CD1c-positive myeloid dendritic cell (primary cell): Measurements from ENCODE around the gene DNM3.

Source experiments
- DNase-seq: peaks from one replicate; pipeline ENCODE4 v3.0.0-alpha.2; 2016; ENCODE audit errors: extremely low spot score

Gene DNM3

DNA sequence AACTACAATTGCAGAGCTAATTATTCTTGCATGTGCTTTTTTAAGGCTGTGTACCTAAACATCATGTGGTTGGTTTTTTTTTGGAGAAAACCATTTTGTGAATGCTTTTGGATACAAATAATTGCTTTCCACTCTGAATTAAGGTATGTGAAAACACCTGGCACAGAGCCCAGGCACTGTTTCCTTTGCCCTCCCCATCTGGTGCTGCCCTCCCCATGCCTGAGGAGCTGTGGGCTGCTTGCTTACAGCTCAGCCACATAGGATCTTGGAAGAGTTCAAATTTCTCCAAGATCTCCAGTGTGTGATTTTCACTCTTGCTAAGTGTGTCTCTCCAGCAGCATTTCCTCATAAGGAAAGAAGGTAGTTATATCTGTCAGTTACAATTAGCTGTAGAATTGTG, 27.8 kb downstream of the DNM3 start:
- DNase-seq: no peak

- DNase-seq: no peak
These were observed 30.6 kb downstream of the DNM3 start for GRCh38 chr1:171871848-171872247.

GRCh38 chr1:171872430-171872829, 31.1 kb downstream of the DNM3 start:
- no peak for DNase-seq

GRCh38 chr1:171873664-171874063, 32.4 kb downstream of the DNM3 start:
- DNase-seq: no peak

GRCh38 chr1:171877701-171878100, 36.4 kb downstream of the DNM3 start:
- no peak for DNase-seq

GRCh38 chr1:171879556-171879955, 38.3 kb downstream of the DNM3 start:
- DNase-seq: no peak

DNA sequence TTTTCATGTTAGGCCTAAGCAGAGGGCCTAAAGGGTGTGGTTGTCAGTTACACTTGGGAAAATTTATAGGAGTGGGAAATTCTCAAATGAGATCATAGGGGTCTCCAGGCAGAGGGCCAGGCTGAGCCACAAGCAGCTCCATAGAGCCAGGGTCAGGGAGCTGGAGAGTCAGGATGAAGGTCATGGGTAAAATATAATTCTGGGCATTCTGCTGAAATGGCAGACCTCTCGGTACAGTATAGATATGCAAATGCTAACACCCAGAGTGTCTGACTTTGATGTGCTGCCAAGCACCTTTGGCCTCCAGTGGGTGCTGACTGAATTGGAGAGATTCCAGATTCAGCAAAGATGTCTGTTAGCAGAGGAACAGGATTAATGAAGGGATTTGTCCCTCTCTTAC, 40.1 kb downstream of the DNM3 start:
- no peak for DNase-seq

GRCh38 chr1:171883849-171884248, 42.6 kb downstream of the DNM3 start:
- DNase-seq: no peak

DNA sequence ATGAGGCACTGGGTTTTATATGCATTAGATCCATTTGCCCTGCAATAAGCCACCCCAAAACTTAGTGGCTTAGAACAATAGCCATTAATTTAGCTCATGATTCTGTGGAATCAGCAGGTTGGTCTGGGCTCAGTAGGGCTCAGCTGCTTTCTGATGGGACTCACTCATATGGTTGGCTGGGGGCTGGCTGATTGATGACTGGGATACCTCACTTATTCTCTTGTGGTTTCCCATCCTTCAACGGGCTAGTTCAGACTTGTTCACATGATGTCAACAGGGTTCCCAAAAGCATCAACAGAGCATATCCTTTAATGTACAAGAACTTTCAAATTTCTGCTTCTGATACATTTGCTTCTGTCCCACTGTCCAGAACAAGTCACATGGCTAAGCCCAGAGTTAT, 43.2 kb downstream of the DNM3 start:
- DNase-seq: no peak

- no peak for DNase-seq
These were observed 48.8 kb downstream of the DNM3 start for GRCh38 chr1:171890131-171890530.

- DNase-seq: no peak
These were observed 55.8 kb downstream of the DNM3 start for GRCh38 chr1:171896936-171897703.

DNA sequence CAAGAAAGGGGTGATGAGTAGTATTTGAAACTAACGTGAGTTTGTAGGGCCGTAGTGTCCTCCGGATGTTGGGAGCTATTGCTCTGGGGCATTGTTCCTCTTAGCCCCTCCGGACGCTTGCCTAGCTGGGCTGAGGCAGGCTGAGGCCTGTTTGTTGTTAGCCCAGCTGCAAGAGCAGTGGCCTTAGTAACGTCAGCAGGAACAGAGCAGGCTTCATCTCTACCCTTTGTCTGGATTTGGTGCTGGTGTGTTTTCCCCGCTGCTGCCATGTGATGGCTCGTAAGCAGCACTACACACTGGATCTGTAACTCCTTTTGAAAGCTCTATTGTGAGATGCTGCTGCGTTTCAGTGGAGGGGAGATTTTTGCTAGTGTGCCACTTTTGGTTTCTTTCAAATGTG, 57.6 kb downstream of the DNM3 start:
- DNase-seq: no peak

DNA sequence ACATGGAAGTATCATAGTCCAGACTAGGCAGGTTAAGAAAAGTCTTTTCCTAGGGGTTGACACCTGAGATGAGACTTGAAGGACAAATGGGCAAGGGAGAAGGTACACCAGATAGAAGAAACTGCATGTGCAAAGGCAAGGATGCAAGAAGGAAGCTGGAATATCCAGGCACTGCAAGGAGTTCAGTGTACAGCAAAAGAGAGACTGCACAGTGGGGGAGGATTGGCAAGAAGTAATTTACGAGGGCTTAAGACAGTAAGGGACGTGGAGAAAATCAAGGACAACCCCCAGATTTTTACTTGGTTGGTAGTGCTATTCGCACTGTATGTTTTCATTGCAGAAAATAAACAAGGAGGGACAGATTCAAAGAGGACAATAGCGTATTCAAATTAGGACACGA, 58.5 kb downstream of the DNM3 start:
- DNase-seq: no peak

DNA sequence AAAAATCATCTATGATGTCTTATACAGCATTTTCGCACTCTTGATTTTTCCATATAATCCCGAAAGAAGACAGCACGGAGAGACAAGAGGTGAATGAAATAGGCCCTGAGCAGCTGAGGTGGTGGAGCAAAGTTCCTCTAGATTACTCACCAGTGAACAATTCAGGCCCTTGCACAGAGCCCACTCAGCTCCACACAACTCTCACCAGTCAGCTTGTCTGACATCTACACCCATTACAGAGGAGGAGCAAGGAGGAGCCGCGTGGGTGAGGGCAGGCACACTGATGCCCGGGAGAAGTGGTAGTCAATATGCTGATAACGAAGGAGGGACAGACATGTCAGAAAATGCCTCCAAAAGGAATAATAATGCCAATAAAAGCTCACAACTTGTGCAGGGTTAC, 59.9 kb downstream of the DNM3 start:
- no peak for DNase-seq

GRCh38 chr1:171902527-171902926, 61.2 kb downstream of the DNM3 start:
- no peak for DNase-seq

DNA sequence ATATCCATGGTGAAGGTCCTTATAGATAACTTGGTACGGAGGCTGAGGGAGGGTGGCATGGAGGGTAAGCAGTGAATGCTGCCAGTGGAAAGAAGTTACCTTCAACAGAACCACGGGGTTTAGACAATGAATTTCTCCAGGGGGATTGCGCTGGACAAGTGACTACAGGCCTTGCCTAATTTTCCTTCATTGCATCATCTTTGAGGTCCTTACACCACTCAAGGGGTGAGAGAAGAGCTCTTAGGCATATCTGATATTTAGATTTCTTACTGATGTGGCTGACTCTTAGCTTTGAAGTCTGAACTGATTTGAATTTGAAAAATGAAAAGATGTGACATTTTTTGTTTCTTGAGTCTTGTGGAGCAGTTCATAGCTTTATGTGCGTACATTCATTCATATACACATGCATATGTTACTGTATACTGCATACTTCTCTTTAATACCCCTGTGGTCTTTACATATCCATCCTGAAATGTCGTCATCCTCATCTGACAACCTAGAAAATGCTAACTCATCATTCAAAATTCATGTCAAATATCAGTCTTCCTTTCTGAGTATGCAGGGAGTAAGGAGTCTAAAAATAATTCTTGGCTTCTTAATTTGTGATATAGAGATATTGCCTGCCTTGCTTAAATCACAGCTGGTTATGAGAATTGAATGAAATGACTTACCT, 63.6 kb downstream of the DNM3 start:
- no peak for DNase-seq

- no peak for DNase-seq
These were observed 68.4 kb downstream of the DNM3 start for GRCh38 chr1:171909711-171910110.

- no peak for DNase-seq
These were observed 69.5 kb downstream of the DNM3 start for GRCh38 chr1:171910786-171911185.

DNA sequence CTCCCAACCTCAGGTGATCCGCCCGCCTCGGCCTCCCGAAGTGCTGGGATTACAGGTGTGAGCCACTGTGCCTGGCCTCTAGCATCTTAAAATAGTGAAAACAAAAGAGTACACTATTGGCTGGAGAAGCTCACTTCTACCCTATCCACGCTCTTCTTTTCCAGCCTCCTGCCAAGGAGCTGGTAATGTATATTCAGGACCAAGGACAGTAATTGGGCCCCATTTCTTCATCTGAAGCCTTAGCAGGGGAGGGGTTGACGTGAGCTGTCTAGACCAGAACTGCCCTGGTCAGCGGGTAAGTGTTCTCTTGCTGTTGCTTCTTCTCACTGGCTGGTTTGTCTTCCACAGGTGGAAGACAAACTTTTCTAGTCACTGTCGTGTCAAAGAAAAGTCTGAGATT, 70.2 kb downstream of the DNM3 start:
- no peak for DNase-seq

- DNase-seq: no peak
These were observed 71.3 kb downstream of the DNM3 start for GRCh38 chr1:171912509-171913175.

DNA sequence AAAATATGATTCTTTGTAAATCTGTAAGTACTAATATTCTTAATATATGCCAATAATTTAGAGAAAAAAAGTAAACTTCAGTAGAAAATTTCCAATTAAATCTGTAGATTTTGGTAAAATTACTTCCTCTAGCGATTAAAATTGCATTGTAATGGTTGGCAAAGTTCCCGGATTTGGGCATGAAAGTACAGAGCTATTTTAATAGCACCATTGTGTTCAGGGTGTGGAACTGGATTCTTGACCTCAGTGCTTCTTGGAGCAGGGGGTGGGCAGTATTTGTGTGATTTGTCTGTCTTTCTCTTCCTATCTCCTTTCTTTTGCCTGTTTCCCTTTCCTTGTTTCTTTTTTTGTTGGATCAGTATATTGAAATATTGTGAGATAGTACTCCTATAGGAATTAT, 72.1 kb downstream of the DNM3 start:
- DNase-seq: no peak

DNA sequence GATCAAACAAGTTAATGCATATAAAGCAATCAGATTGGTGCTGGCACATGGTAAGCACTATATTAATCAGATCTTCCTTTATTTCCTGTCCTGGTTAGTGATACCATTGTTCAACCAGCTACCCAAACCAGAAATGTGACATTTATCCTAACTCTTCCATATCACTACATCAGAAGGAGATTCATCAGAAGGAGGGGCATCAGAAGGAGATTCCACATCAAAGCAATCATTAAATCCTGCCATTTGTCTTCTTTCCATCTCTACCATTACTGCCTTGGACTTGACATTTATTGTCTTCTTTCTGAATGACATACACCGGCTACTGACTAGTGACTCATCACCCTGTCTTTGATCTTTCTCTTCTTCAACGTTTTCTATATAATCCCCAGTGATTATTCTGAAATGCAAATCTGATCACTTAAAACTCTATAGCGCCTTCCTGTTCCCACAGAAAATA, 75.0 kb downstream of the DNM3 start:
- DNase-seq: no peak

GRCh38 chr1:171917331-171917730, 76.0 kb downstream of the DNM3 start:
- no peak for DNase-seq
